Fibroblast of mammary gland (primary cell): Measurements from ENCODE around the gene PCSK6.

ENCODE experiments used
- DNase-seq: peaks from one replicate; pipeline ENCODE4 v3.0.0-alpha.2; 2010; ENCODE audit warnings: low read depth
- H3K4me3 ChIP-seq: 2 replicates; pipeline ENCODE4 v1.5.1; 2011; ENCODE audit warnings: low read depth, mild to moderate bottlenecking, low read length, moderate library complexity; ENCODE audit not compliant: control insufficient read depth
- CTCF ChIP-seq: conservative IDR thresholded peaks from 2 replicates; pipeline ENCODE4 v1.5.1; 2011; ENCODE audit warnings: low read depth, low read length, inconsistent platforms; ENCODE audit not compliant: control insufficient read depth, insufficient read depth

The PCSK6 gene

GRCh38 chr15:101461097-101461496 is 28.4 kb downstream of the PCSK6 start:
- TF ChIP-seq CTCF: no peak
- no peak overlapping the region for H3K4me3 ChIP-seq
- DNase-seq: no peak

- no peak for DNase-seq
- TF ChIP-seq CTCF: no peak
These were observed 29.8 kb downstream of the PCSK6 start for GRCh38 chr15:101459579-101460300.

GRCh38 chr15:101458908-101459578 is 30.5 kb downstream of the PCSK6 start:
- no peak for TF ChIP-seq CTCF
- DNase-seq: no peak
- no peak overlapping the region for H3K4me3 ChIP-seq

More at GRCh38 chr15:101459579-101460300, 29.8 kb downstream of the PCSK6 start:
- H3K4me3 ChIP-seq: no peak overlapping the region

GRCh38 chr15:101458158-101458900 is 31.2 kb downstream of the PCSK6 start:
- TF ChIP-seq CTCF: no peak
- H3K4me3 ChIP-seq: no peak overlapping the region
- DNase-seq: no peak

- no peak overlapping the region for H3K4me3 ChIP-seq
- DNase-seq: no peak
- no peak for TF ChIP-seq CTCF
These were observed 31.8 kb downstream of the PCSK6 start for GRCh38 chr15:101457696-101458095.

- no peak for DNase-seq
- H3K4me3 ChIP-seq: no peak overlapping the region
- no peak for TF ChIP-seq CTCF
These were observed 33.3 kb downstream of the PCSK6 start for GRCh38 chr15:101456057-101456739.
